GM18508 (cell line): ENCODE results near the gene EXTL2.
"Not testable (repeated sequence)": the region's sequence is repeated elsewhere in the genome, so short reads cannot be mapped to it uniquely, and the experiment has no call there.

Source experiments
- ATAC-seq: cut with Tn5 transposase; IDR thresholded peaks from one replicate; pipeline ENCODE4 v1.9.1; 2021; ENCODE audit warnings: moderate number of reproducible peaks; ENCODE audit not compliant: insufficient read depth, unreplicated experiment

Gene EXTL2, protein sequence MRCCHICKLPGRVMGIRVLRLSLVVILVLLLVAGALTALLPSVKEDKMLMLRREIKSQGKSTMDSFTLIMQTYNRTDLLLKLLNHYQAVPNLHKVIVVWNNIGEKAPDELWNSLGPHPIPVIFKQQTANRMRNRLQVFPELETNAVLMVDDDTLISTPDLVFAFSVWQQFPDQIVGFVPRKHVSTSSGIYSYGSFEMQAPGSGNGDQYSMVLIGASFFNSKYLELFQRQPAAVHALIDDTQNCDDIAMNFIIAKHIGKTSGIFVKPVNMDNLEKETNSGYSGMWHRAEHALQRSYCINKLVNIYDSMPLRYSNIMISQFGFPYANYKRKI

GRCh38 chr1:100894603-100895539, at the start of gene EXTL2:
EXTL2 (minus strand) TSS chr1:100894842; CDS start chr1:100888757, 6,085 bp downstream.
- peak; percentile 32 for ATAC-seq

DNA sequence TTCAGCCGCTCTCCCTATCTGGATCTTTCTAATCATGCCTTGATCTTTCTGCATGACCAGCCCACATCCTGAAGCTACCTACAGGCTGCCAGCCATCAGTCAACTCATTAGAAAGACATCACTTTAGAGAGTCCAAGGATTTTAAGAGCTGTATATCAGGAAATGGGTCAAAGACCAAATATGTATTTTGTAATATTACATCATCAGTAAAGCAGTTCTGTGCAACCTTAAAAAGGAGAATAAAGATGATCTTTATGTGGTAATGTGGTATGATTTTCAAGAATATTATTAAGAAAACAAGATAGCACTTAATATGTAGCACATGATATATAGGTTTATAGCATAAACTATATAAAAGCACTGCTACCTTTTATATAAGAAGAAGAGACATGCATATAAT, 48.9 kb upstream of the EXTL2 start:
- no peak for ATAC-seq

DNA sequence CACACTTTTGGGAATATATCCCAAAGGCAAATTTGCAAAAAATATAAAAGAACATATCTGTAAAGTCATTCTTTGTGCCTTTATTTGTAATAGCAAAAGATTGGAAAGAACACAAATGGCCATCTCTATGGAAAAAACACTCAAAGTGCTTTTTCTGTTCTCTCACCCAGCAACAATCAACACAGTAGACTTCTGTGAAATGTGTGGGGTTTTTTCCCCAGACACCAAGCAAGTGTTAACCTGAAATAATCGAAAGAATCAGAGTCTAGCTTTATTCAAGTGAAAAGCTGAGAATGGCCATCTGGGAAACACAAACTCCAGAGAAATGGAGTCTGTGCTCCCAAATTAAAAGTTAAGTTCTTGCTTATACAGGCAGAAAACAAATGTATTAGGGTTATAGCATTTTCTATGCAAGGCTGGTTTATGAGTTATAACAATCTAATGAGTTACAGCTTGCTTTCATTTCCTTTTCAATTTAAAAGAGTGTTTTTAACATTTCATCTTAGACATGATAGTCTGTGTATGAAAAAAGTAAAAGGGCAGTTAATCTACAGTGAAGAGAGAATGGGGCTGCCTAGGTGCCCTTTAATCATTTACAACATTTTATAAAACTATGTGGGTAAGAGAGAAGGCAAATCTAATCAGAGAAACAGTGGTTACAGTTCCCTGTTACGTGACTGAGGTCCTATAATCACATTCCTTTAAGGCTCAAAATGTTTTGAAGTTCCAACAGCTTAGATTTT, 47.8 kb upstream of the EXTL2 start:
- no peak for ATAC-seq

GRCh38 chr1:100941580-100942216, 47.1 kb upstream of the EXTL2 start:
- ATAC-seq = no peak

DNA sequence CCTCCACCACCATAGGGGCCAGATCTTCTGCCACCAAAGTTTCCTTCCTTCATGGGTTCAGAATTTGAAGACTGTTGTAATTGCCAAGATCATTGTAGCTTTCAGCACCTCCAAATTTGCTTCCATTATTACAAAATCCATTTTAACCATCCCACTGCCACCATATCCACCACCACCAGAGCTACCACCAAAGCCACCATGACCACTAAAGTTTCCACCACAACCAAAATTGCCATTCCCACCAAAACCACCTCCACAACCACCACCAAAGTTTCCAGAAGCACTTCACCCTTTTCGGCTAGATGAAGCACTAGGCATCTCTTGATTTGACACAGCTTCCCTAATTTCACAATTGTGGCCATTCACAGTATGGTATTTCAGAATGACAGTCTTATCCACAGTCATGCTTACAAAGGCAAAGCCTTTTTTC, 46.5 kb upstream of the EXTL2 start:
- ATAC-seq = no peak

DNA sequence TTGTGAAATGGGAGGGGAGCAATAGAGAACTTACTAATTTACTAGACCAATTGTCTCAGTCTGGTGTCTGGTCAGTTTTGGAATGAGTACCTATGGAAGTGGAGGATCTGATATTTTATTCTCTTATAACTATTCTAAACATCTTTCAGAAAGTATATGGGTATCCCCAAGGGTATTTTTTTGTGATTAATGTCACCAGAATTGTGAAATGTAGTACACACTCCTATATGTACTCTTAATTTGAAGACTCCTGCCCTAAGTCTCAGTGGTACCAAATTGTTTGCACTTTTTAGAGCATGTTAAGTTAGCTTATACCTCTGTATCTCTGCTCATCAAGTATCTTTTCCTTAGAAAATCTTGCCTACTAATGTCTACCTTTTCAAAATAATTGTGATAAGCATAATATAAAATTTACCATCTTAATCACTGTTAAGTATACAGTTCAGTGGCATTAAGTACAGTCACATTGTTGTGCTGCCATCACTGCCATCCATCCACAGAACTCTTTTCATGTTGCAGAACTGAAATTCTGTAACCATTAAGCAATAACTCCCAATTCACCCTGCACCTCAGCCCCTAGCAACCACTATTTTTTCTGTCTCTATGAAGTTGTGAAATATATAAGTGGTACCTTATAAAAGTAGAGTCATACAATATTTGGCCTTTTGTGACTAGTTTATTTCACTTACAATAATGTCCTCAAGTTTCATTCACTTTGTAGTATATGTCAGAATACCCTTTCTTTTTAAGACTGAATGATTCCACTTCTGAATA, 41.7 kb upstream of the EXTL2 start:
- ATAC-seq = no peak

- not testable (repeated sequence) for ATAC-seq
These were observed 38.9 kb upstream of the EXTL2 start for GRCh38 chr1:100933555-100933954.

DNA sequence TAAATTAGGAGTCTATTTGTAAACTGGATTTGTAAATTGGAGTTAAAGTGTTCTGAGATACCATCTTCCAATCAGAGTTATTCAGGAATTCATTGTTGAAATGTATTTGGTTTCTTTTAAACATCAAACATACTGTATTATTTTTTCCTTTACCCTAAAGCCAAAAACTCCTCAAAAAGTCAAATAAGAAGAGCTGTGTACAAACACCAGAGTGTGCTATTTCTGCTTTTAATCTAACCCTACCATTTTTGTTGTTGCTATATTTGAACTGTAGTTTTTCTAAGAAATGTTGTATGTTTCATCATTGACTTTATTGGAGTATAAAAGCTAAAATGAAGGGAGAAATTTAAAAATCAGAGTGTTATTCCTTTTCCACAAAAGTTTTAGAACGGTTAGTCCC, 37.1 kb upstream of the EXTL2 start:
- no peak for ATAC-seq

DNA sequence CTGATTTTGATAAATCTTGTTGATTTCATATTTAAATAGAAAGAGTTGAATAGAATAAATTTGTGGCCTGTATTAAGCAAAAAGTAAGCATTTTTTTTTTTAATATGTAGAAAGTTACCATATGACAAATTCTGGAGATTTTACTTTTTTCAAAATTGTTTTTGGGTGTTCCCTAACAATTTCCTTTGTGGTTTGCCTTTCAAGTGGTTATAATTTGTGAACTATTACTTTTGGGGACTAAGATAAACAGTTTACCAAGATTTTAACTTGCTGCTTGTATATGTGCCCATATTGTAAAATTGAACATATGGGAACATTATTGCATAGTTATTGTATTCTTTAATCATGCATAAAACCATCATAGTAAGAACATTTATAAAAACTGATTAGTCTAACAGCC, 35.9 kb upstream of the EXTL2 start:
- no peak for ATAC-seq

- no peak for ATAC-seq
These were observed 33.5 kb upstream of the EXTL2 start for GRCh38 chr1:100928128-100928527.

GRCh38 chr1:100927276-100927675, 32.6 kb upstream of the EXTL2 start:
- no peak for ATAC-seq

- ATAC-seq = no peak
These were observed 31.6 kb upstream of the EXTL2 start for GRCh38 chr1:100926240-100926639.

DNA sequence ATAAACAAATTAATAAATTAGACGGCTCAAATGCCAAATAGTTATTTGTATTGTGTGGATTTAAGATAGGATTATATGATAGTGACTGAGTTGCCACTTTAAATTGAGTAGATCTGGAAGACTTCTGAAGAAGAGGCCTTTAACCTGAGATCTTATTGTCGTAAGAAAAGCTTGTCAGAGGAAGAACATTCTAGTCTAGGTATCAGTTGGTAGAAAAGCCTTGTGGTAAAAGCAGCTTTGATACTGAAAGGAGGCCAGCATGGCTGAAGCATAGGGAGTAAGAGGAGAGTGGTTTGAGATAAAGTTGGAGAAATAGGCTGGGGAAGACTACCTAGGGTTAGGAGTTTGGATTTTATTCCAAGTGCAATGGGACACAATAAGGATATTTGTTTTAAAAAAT, 30.3 kb upstream of the EXTL2 start:
- no peak for ATAC-seq

GRCh38 chr1:100924212-100924611, 29.6 kb upstream of the EXTL2 start:
- ATAC-seq = no peak

DNA sequence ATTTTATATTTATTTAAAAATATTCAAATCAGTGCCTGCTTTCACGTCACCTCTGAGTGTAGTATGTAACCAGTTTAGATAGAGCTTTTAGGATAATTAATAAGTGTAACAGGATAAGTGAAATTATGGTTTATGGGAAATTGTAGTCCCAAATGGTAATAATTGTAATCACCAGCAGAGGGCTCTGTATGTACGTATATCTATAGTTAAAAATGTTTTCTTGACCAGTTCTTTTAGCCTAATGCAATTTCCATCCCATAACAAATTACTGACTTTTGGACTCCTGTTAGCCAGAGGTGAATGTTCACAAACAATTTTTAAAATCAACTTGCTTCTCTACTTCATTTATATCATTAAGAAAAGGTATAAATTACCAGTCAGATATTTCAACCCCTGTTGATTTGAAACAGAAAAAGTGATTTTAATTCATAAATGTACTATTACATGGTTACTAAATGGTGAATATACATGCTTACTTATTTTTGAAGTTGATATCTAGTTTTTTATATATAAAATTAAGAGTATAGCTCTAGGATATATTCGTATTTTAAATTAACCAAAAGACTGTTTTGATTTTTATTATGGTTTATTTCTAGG, 26.6 kb upstream of the EXTL2 start:
- ATAC-seq = no peak

- ATAC-seq = no peak
These were observed 17.4 kb upstream of the EXTL2 start for GRCh38 chr1:100912019-100912418.

- no peak for ATAC-seq
These were observed 14.4 kb upstream of the EXTL2 start for GRCh38 chr1:100909018-100909417.

- no peak for ATAC-seq
These were observed 13.2 kb upstream of the EXTL2 start for GRCh38 chr1:100907887-100908286.

- no peak for ATAC-seq
These were observed 10.5 kb upstream of the EXTL2 start for GRCh38 chr1:100905181-100905580.
